H1 (cell line): ENCODE data around the gene UBTD1. TPM values are rescaled to one million over a fixed set of nuclear protein-coding genes. Genes with fewer than 3 reads are reported as not detected.
A peak's percentile ranks its signal among the peaks of the same experiment; 100 is the strongest.

Experiments used
- CTCF ChIA-PET: fragments of 300-600 bp; sonication (Branson Sonifier 250); formaldehyde crosslinking; loops from one replicate; lab custom pipeline; 2021; ENCODE audit not compliant: partially characterized antibody; lab: Charles Lee
- POLR2A ChIA-PET: fragments of 300-600 bp; sonication (Branson Sonifier 250); formaldehyde crosslinking; loops from one replicate; lab custom pipeline; 2021; ENCODE audit warnings: inconsistent platforms; ENCODE audit not compliant: partially characterized antibody; lab: Charles Lee
- DNase-seq, 2 experiments: peaks; one replicate each; pipeline versions ENCODE4 v3.0.0 to v3.0.0-alpha.2; 2010 to 2022; ENCODE audit warnings: low spot score in 2 of 2, low read depth in 1 of 2, mixed read lengths in 1 of 2
- FAIRE-seq: peaks from 2 replicates; lab custom pipeline; 2011; peaks lifted over from hg19 to GRCh38; lab: Jason Lieb, UNC
- H2AFZ ChIP-seq: 2 replicates; pipeline ENCODE4 v1.8.1; 2012; ENCODE audit warnings: low read length, inconsistent platforms
- H2AK5ac ChIP-seq: 2 replicates; pipeline ENCODE4 v1.6.1; 2013; ENCODE audit warnings: low read depth, low read length
- H2BK120ac ChIP-seq: replicated peaks from 2 replicates; pipeline ENCODE3; 2013; ENCODE audit warnings: low read depth, low read length, inconsistent platforms
- H2BK12ac ChIP-seq: 2 replicates; pipeline ENCODE4 v1.6.1; 2013; ENCODE audit warnings: low read depth, low read length
- H2BK15ac ChIP-seq: 2 replicates; pipeline ENCODE4 v1.6.1; 2013; ENCODE audit warnings: low read length
- H2BK20ac ChIP-seq: 2 replicates; pipeline ENCODE4 v1.6.1; 2013; ENCODE audit warnings: low read length
- H2BK5ac ChIP-seq: 2 replicates; pipeline ENCODE4 v1.6.1; 2013; ENCODE audit warnings: low read depth, low read length
- H3K14ac ChIP-seq: 2 replicates; pipeline ENCODE4 v1.6.1; 2013; ENCODE audit warnings: inconsistent platforms; ENCODE audit not compliant: insufficient read length
- H3K18ac ChIP-seq: 2 replicates; pipeline ENCODE4 v1.6.1; 2013; ENCODE audit warnings: low read length; ENCODE audit errors: extremely low read depth
- H3K23ac ChIP-seq: 2 replicates; pipeline ENCODE4 v1.6.1; 2013; ENCODE audit warnings: inconsistent platforms; ENCODE audit not compliant: insufficient read length
- H3K23me2 ChIP-seq: 2 replicates; pipeline ENCODE4 v1.6.1; 2013; ENCODE audit warnings: low read depth, low read length
- H3K27ac ChIP-seq: 2 replicates; pipeline ENCODE4 v1.6.1; 2011; ENCODE audit warnings: low read depth, low read length, inconsistent platforms
- H3K27me3 ChIP-seq, 4 experiments: replicated peaks in 1 of 4; 1 replicate in 1 of 4; 2 replicates in 3 of 4; pipeline versions ENCODE4 v1.6.1 to v1.8.1; 2011 to 2013; ENCODE audit warnings: low read length in 3 of 4, mild to moderate bottlenecking in 3 of 4, inconsistent platforms in 2 of 4, mixed read lengths in 2 of 4, moderate library complexity in 1 of 4; ENCODE audit not compliant: control insufficient read depth in 3 of 4, insufficient read depth in 3 of 4; ENCODE audit errors: extremely low read depth in 1 of 4
- H3K36me3 ChIP-seq, 4 experiments: 2 replicates each; pipeline versions ENCODE4 v1.6.1 to v1.8.1; 2011 to 2013; ENCODE audit warnings: mild to moderate bottlenecking in 4 of 4, low read length in 3 of 4, moderate library complexity in 2 of 4, control low read depth in 1 of 4, inconsistent platforms in 1 of 4; ENCODE audit not compliant: insufficient read depth in 4 of 4, control insufficient read depth in 2 of 4
- H3K4ac ChIP-seq: replicated peaks from 2 replicates; pipeline ENCODE3; 2013; ENCODE audit warnings: low read length, low read depth, mixed read lengths, inconsistent platforms; ENCODE audit not compliant: insufficient read length
- H3K4me1 ChIP-seq, 4 experiments: replicated peaks in 1 of 4; 1 replicate in 1 of 4; 2 replicates in 3 of 4; pipeline versions ENCODE4 v1.6.1 to v1.8.1; 2011 to 2013; ENCODE audit warnings: low read length in 3 of 4, inconsistent platforms in 2 of 4, mixed read lengths in 1 of 4; ENCODE audit not compliant: insufficient read depth in 4 of 4, control insufficient read depth in 3 of 4
- H3K4me2 ChIP-seq, 2 experiments: 2 replicates each; pipeline versions ENCODE4 v1.6.1 to v1.8.1; 2011 to 2013; ENCODE audit warnings: low read depth in 2 of 2, low read length in 2 of 2, control low read depth in 1 of 2, inconsistent platforms in 1 of 2, mild to moderate bottlenecking in 1 of 2; ENCODE audit not compliant: insufficient read depth in 1 of 2
- H3K4me3 ChIP-seq, 4 experiments: fragments of 200-600, 300-600 bp in 1 of 4; sonication (generic), shearing (Covaris generic), sonication (Bioruptor Twin) in 1 of 4; 2 replicates each; pipeline versions ENCODE4 v1.5.1 to v1.8.1; 2011 to 2016; ENCODE audit warnings: low read length in 4 of 4, low read depth in 3 of 4, control low read depth in 2 of 4, inconsistent platforms in 2 of 4, mild to moderate bottlenecking in 2 of 4, mixed read lengths in 1 of 4, moderate library complexity in 1 of 4; ENCODE audit not compliant: insufficient read depth in 2 of 4; ENCODE audit errors: extremely low read depth in 1 of 4
- H3K56ac ChIP-seq: replicated peaks from 2 replicates; pipeline ENCODE3; 2013; ENCODE audit warnings: low read depth, mild to moderate bottlenecking, mixed read lengths, low read length, inconsistent platforms; ENCODE audit not compliant: insufficient read length
- H3K79me1 ChIP-seq: 2 replicates; pipeline ENCODE4 v1.6.1; 2013; ENCODE audit warnings: low read depth, low read length, control low read depth
- H3K79me2 ChIP-seq, 2 experiments: 2 replicates each; pipeline versions ENCODE4 v1.6.1 to v1.8.1; 2012 to 2013; ENCODE audit warnings: low read length in 2 of 2, mild to moderate bottlenecking in 2 of 2, inconsistent platforms in 1 of 2; ENCODE audit not compliant: insufficient read depth in 2 of 2, control insufficient read depth in 1 of 2
- H3K9ac ChIP-seq, 4 experiments: replicated peaks in 1 of 4; 1 replicate in 1 of 4; 2 replicates in 3 of 4; pipeline versions ENCODE4 v1.6.1 to v1.8.1; 2011 to 2013; ENCODE audit warnings: low read depth in 3 of 4, low read length in 3 of 4, control low read depth in 2 of 4, mild to moderate bottlenecking in 2 of 4, moderate library complexity in 2 of 4, inconsistent platforms in 1 of 4; ENCODE audit errors: extremely low read depth in 1 of 4
- H3K9me3 ChIP-seq, 2 experiments: 2 replicates each; pipeline versions ENCODE4 v1.6.1 to v1.8.1; 2012 to 2013; ENCODE audit warnings: mild to moderate bottlenecking in 2 of 2, moderate library complexity in 2 of 2, control low read depth in 1 of 2, inconsistent platforms in 1 of 2, low read depth in 1 of 2, low read length in 1 of 2, mixed read lengths in 1 of 2; ENCODE audit not compliant: insufficient read depth in 2 of 2
- H4K20me1 ChIP-seq, 2 experiments: replicated peaks in 1 of 2; 2 replicates each; pipeline versions ENCODE3 to v1.8.1; 2011 to 2013; ENCODE audit warnings: inconsistent platforms in 2 of 2, low read length in 2 of 2, mild to moderate bottlenecking in 1 of 2; ENCODE audit not compliant: insufficient read depth in 2 of 2, control insufficient read depth in 1 of 2
- H4K5ac ChIP-seq: 2 replicates; pipeline ENCODE4 v1.6.1; 2013; ENCODE audit warnings: low read length, low read depth, mixed read lengths, inconsistent platforms; ENCODE audit not compliant: insufficient read length
- H4K8ac ChIP-seq: 2 replicates; pipeline ENCODE4 v1.8.0; 2013; ENCODE audit warnings: mild to moderate bottlenecking, moderate library complexity, low read length, inconsistent platforms; ENCODE audit not compliant: insufficient read depth; ENCODE audit errors: extremely low read depth
- H4K91ac ChIP-seq: replicated peaks from 2 replicates; pipeline ENCODE3; 2013; ENCODE audit warnings: low read length, mixed read lengths, inconsistent platforms; ENCODE audit not compliant: insufficient read length
- CBX8 ChIP-seq: fragments of 300-800, 300-1000 bp; sonication (generic); IDR thresholded peaks from 2 replicates; pipeline ENCODE4 v1.7.1; 2016; ENCODE audit warnings: low read depth, low read length, borderline replicate concordance
- EGR1 ChIP-seq: IDR thresholded peaks from 2 replicates; pipeline ENCODE4 v1.6.1; 2011; ENCODE audit warnings: low read depth, low read length, borderline replicate concordance
- KDM5A ChIP-seq: fragments of 200-600 bp; IDR thresholded peaks from 2 replicates; pipeline ENCODE4 v1.7.1; 2012; ENCODE audit warnings: mild to moderate bottlenecking, low read length, inconsistent platforms, mixed read lengths
- SP2 ChIP-seq: IDR thresholded peaks from 2 replicates; pipeline ENCODE4 v1.6.1; 2012; ENCODE audit warnings: mild to moderate bottlenecking, low read length, inconsistent platforms
- WGBS, 2 experiments: shearing (Covaris generic) in 1 of 2; methylation state at CpG; one replicate each; pipeline versions ENCODE4 v1.1.6 to v1.1.7; 2013 to 2015; ENCODE audit warnings: low lambda C conversion rate in 2 of 2, mixed read lengths in 2 of 2, inconsistent platforms in 1 of 2, low coverage in 1 of 2, missing lambda C conversion rate in 1 of 2; ENCODE audit not compliant: insufficient replicate concordance in 2 of 2, insufficient coverage in 1 of 2, insufficient read length in 1 of 2; ENCODE audit errors: extremely low coverage in 1 of 2, missing lambda C conversion rate in 1 of 2; 5-methylcytosine and 5-hydroxymethylcytosine counted together
- polyA plus RNA-seq, 7 experiments: library from polyadenylated mRNA; depleted of rRNA in 3 of 7; stranded (reverse) in 5 of 7; unstranded in 2 of 7; fragments of >200 nt in 5 of 7; fragments of 200-250 nt in 2 of 7; gene quantifications; 1 replicate in 5 of 7; 2 replicates in 1 of 7; 4 replicates in 1 of 7; pipeline versions ENCODE4 v1.2.1 to v1.2.3, GENCODE V29; 2011 to 2013; ENCODE audit warnings: missing spikeins in 2 of 7, mixed read lengths in 2 of 7
- total RNA-seq: library from RNA; stranded (reverse); fragmentation: NEBNext Ultra II Directional; extraction: Animal tissue kit (Norgen Biotek cat#: 25700); gene quantifications from 2 replicates; pipeline ENCODE4 v1.2.1, GENCODE V29; 2021

The UBTD1 gene
- total and polyA plus RNA-seq, 2 of the 8 experiments (the other 6 are each of a cell fraction or from before 2014, with no cell fraction given) = 22.3 to 36.2 TPM

- no peak overlapping the region for H2AFZ ChIP-seq
- no peak overlapping the region for H3K23ac ChIP-seq
- no peaks in the 10 kb centered on the region for H4K20me1 ChIP-seq
- no peak overlapping the region for H2BK15ac ChIP-seq
- no peak overlapping the region for H2BK120ac ChIP-seq
- H3K4me1 ChIP-seq = peaks cover 16 to 29% (median 23%) of the 10 kb centered on the region in 4 experiments
- H2AK5ac ChIP-seq = no peak overlapping the region
- no peak overlapping the region; the same call in 1 of the 2 replicates for H3K27ac ChIP-seq
- H3K4me3 ChIP-seq = no peak overlapping the region
- H2BK20ac ChIP-seq = no peak overlapping the region
- 91% methylated on average over 18 of the region's 18 CpGs; no CpG with 5 or more reads in 1 of the 2 experiments for whole genome bisulfite sequencing, 2 experiments
- FAIRE-seq (no peak), DNase-seq (no peak)
- H3K56ac ChIP-seq = no peak overlapping the region
- no peak overlapping the region for H4K91ac ChIP-seq
- no peak overlapping the region for H3K9ac ChIP-seq
- no peaks in the 10 kb centered on the region for H3K36me3 ChIP-seq
- peaks cover 3% of the 10 kb centered on the region for H3K79me1 ChIP-seq
- no peak overlapping the region for H4K5ac ChIP-seq
- H3K18ac ChIP-seq = no peak overlapping the region
- no peaks in the 10 kb centered on the region for H3K27me3 ChIP-seq
- ChIA-PET CTCF (interaction anchor here (1.2 to 15.4 kb wide), 6 partner anchors 10 to 476 kb away, joined by 3 to 388 read pairs (median 4); partner anchors contain the start of gene ANKRD2), POLR2A (interaction anchor here (0.8 to 1.5 kb wide), 4 partner anchors 13 to 82 kb away, joined by 3 read pairs; partner anchors contain the start of gene HOGA1)
- H2BK12ac ChIP-seq = no peak overlapping the region
- peak overlapping the region; percentile 23; the same call in 1 of the 2 replicates for H4K8ac ChIP-seq
- H3K9me3 ChIP-seq = no peaks in the 10 kb centered on the region
- no peak overlapping the region for H3K14ac ChIP-seq
- no peak overlapping the region for H3K4me2 ChIP-seq
- H3K23me2 ChIP-seq = no peaks in the 10 kb centered on the region
- no peak overlapping the region for H3K4ac ChIP-seq
- H2BK5ac ChIP-seq = no peak overlapping the region
- no peaks in the 10 kb centered on the region for H3K79me2 ChIP-seq
- TF ChIP-seq SP2 (no peak), CBX8 (no peak), EGR1 (no peak), KDM5A (no peak)
Observed at GRCh38 chr10:97546456-97547270, 47.9 kb downstream of the UBTD1 start.
